H1 (cell line): ENCODE measurements around the gene IL24. TPM values are rescaled to one million over a fixed set of nuclear protein-coding genes. Genes with fewer than 3 reads are reported as not detected.

ENCODE experiments used
- CTCF ChIA-PET: fragments of 300-600 bp; sonication (Branson Sonifier 250); formaldehyde crosslinking; loops from one replicate; lab custom pipeline; 2021; ENCODE audit not compliant: partially characterized antibody; lab: Charles Lee
- POLR2A ChIA-PET: fragments of 300-600 bp; sonication (Branson Sonifier 250); formaldehyde crosslinking; loops from one replicate; lab custom pipeline; 2021; ENCODE audit warnings: inconsistent platforms; ENCODE audit not compliant: partially characterized antibody; lab: Charles Lee
- DNase-seq, 2 experiments: peaks; one replicate each; pipeline versions ENCODE4 v3.0.0 to v3.0.0-alpha.2; 2010 to 2022; ENCODE audit warnings: low spot score in 2 of 2, low read depth in 1 of 2, mixed read lengths in 1 of 2
- FAIRE-seq: peaks from 2 replicates; lab custom pipeline; 2011; peaks lifted over from hg19 to GRCh38; lab: Jason Lieb, UNC
- H2AFZ ChIP-seq: 2 replicates; pipeline ENCODE4 v1.8.1; 2012; ENCODE audit warnings: low read length, inconsistent platforms
- H2AK5ac ChIP-seq: 2 replicates; pipeline ENCODE4 v1.6.1; 2013; ENCODE audit warnings: low read depth, low read length
- H2BK120ac ChIP-seq: replicated peaks from 2 replicates; pipeline ENCODE3; 2013; ENCODE audit warnings: low read depth, low read length, inconsistent platforms
- H2BK12ac ChIP-seq: 2 replicates; pipeline ENCODE4 v1.6.1; 2013; ENCODE audit warnings: low read depth, low read length
- H2BK15ac ChIP-seq: 2 replicates; pipeline ENCODE4 v1.6.1; 2013; ENCODE audit warnings: low read length
- H2BK20ac ChIP-seq: 2 replicates; pipeline ENCODE4 v1.6.1; 2013; ENCODE audit warnings: low read length
- H2BK5ac ChIP-seq: 2 replicates; pipeline ENCODE4 v1.6.1; 2013; ENCODE audit warnings: low read depth, low read length
- H3K14ac ChIP-seq: 2 replicates; pipeline ENCODE4 v1.6.1; 2013; ENCODE audit warnings: inconsistent platforms; ENCODE audit not compliant: insufficient read length
- H3K18ac ChIP-seq: 2 replicates; pipeline ENCODE4 v1.6.1; 2013; ENCODE audit warnings: low read length; ENCODE audit errors: extremely low read depth
- H3K23ac ChIP-seq: 2 replicates; pipeline ENCODE4 v1.6.1; 2013; ENCODE audit warnings: inconsistent platforms; ENCODE audit not compliant: insufficient read length
- H3K23me2 ChIP-seq: 2 replicates; pipeline ENCODE4 v1.6.1; 2013; ENCODE audit warnings: low read depth, low read length
- H3K27ac ChIP-seq: 2 replicates; pipeline ENCODE4 v1.6.1; 2011; ENCODE audit warnings: low read depth, low read length, inconsistent platforms
- H3K27me3 ChIP-seq, 4 experiments: replicated peaks in 1 of 4; 1 replicate in 1 of 4; 2 replicates in 3 of 4; pipeline versions ENCODE4 v1.6.1 to v1.8.1; 2011 to 2013; ENCODE audit warnings: low read length in 3 of 4, mild to moderate bottlenecking in 3 of 4, inconsistent platforms in 2 of 4, mixed read lengths in 2 of 4, moderate library complexity in 1 of 4; ENCODE audit not compliant: control insufficient read depth in 3 of 4, insufficient read depth in 3 of 4; ENCODE audit errors: extremely low read depth in 1 of 4
- H3K36me3 ChIP-seq, 4 experiments: 2 replicates each; pipeline versions ENCODE4 v1.6.1 to v1.8.1; 2011 to 2013; ENCODE audit warnings: mild to moderate bottlenecking in 4 of 4, low read length in 3 of 4, moderate library complexity in 2 of 4, control low read depth in 1 of 4, inconsistent platforms in 1 of 4; ENCODE audit not compliant: insufficient read depth in 4 of 4, control insufficient read depth in 2 of 4
- H3K4ac ChIP-seq: replicated peaks from 2 replicates; pipeline ENCODE3; 2013; ENCODE audit warnings: low read length, low read depth, mixed read lengths, inconsistent platforms; ENCODE audit not compliant: insufficient read length
- H3K4me1 ChIP-seq, 4 experiments: replicated peaks in 1 of 4; 1 replicate in 1 of 4; 2 replicates in 3 of 4; pipeline versions ENCODE4 v1.6.1 to v1.8.1; 2011 to 2013; ENCODE audit warnings: low read length in 3 of 4, inconsistent platforms in 2 of 4, mixed read lengths in 1 of 4; ENCODE audit not compliant: insufficient read depth in 4 of 4, control insufficient read depth in 3 of 4
- H3K4me2 ChIP-seq, 2 experiments: 2 replicates each; pipeline versions ENCODE4 v1.6.1 to v1.8.1; 2011 to 2013; ENCODE audit warnings: low read depth in 2 of 2, low read length in 2 of 2, control low read depth in 1 of 2, inconsistent platforms in 1 of 2, mild to moderate bottlenecking in 1 of 2; ENCODE audit not compliant: insufficient read depth in 1 of 2
- H3K4me3 ChIP-seq, 4 experiments: fragments of 200-600, 300-600 bp in 1 of 4; sonication (generic), shearing (Covaris generic), sonication (Bioruptor Twin) in 1 of 4; 2 replicates each; pipeline versions ENCODE4 v1.5.1 to v1.8.1; 2011 to 2016; ENCODE audit warnings: low read length in 4 of 4, low read depth in 3 of 4, control low read depth in 2 of 4, inconsistent platforms in 2 of 4, mild to moderate bottlenecking in 2 of 4, mixed read lengths in 1 of 4, moderate library complexity in 1 of 4; ENCODE audit not compliant: insufficient read depth in 2 of 4; ENCODE audit errors: extremely low read depth in 1 of 4
- H3K56ac ChIP-seq: replicated peaks from 2 replicates; pipeline ENCODE3; 2013; ENCODE audit warnings: low read depth, mild to moderate bottlenecking, mixed read lengths, low read length, inconsistent platforms; ENCODE audit not compliant: insufficient read length
- H3K79me1 ChIP-seq: 2 replicates; pipeline ENCODE4 v1.6.1; 2013; ENCODE audit warnings: low read depth, low read length, control low read depth
- H3K79me2 ChIP-seq, 2 experiments: 2 replicates each; pipeline versions ENCODE4 v1.6.1 to v1.8.1; 2012 to 2013; ENCODE audit warnings: low read length in 2 of 2, mild to moderate bottlenecking in 2 of 2, inconsistent platforms in 1 of 2; ENCODE audit not compliant: insufficient read depth in 2 of 2, control insufficient read depth in 1 of 2
- H3K9ac ChIP-seq, 4 experiments: replicated peaks in 1 of 4; 1 replicate in 1 of 4; 2 replicates in 3 of 4; pipeline versions ENCODE4 v1.6.1 to v1.8.1; 2011 to 2013; ENCODE audit warnings: low read depth in 3 of 4, low read length in 3 of 4, control low read depth in 2 of 4, mild to moderate bottlenecking in 2 of 4, moderate library complexity in 2 of 4, inconsistent platforms in 1 of 4; ENCODE audit errors: extremely low read depth in 1 of 4
- H3K9me3 ChIP-seq, 2 experiments: 2 replicates each; pipeline versions ENCODE4 v1.6.1 to v1.8.1; 2012 to 2013; ENCODE audit warnings: mild to moderate bottlenecking in 2 of 2, moderate library complexity in 2 of 2, control low read depth in 1 of 2, inconsistent platforms in 1 of 2, low read depth in 1 of 2, low read length in 1 of 2, mixed read lengths in 1 of 2; ENCODE audit not compliant: insufficient read depth in 2 of 2
- H4K20me1 ChIP-seq, 2 experiments: replicated peaks in 1 of 2; 2 replicates each; pipeline versions ENCODE3 to v1.8.1; 2011 to 2013; ENCODE audit warnings: inconsistent platforms in 2 of 2, low read length in 2 of 2, mild to moderate bottlenecking in 1 of 2; ENCODE audit not compliant: insufficient read depth in 2 of 2, control insufficient read depth in 1 of 2
- H4K5ac ChIP-seq: 2 replicates; pipeline ENCODE4 v1.6.1; 2013; ENCODE audit warnings: low read length, low read depth, mixed read lengths, inconsistent platforms; ENCODE audit not compliant: insufficient read length
- H4K8ac ChIP-seq: 2 replicates; pipeline ENCODE4 v1.8.0; 2013; ENCODE audit warnings: mild to moderate bottlenecking, moderate library complexity, low read length, inconsistent platforms; ENCODE audit not compliant: insufficient read depth; ENCODE audit errors: extremely low read depth
- H4K91ac ChIP-seq: replicated peaks from 2 replicates; pipeline ENCODE3; 2013; ENCODE audit warnings: low read length, mixed read lengths, inconsistent platforms; ENCODE audit not compliant: insufficient read length
- BACH1 ChIP-seq: IDR thresholded peaks from 2 replicates; pipeline ENCODE4 v1.6.1; 2012; ENCODE audit warnings: low read length, improper control_type of control experiment
- JUND ChIP-seq: IDR thresholded peaks from 2 replicates; pipeline ENCODE4 v1.6.1; 2011; ENCODE audit warnings: mild to moderate bottlenecking, improper control_type of control experiment, low read length
- NANOG ChIP-seq: IDR thresholded peaks from 2 replicates; pipeline ENCODE4 v1.6.1; 2011; ENCODE audit warnings: low read length, low read depth, mild to moderate bottlenecking, inconsistent platforms; ENCODE audit not compliant: insufficient read depth, poor library complexity, severe bottlenecking
- NRF1 ChIP-seq: IDR thresholded peaks from 2 replicates; pipeline ENCODE4 v1.6.1; 2011; ENCODE audit warnings: mild to moderate bottlenecking, low read depth, low read length, improper control_type of control experiment
- RNF2 ChIP-seq: fragments of 200-900, 300-1000 bp; sonication (generic); IDR thresholded peaks from 2 replicates; pipeline ENCODE4 v1.7.1; 2016; ENCODE audit warnings: borderline replicate concordance, low read depth, mild to moderate bottlenecking, antibody characterized with exemption, low read length; ENCODE audit not compliant: poor library complexity, severe bottlenecking; ENCODE audit errors: missing control alignments
- SUZ12 ChIP-seq: fragments of 200-600 bp; sonication (generic); IDR thresholded peaks from 2 replicates; pipeline ENCODE4 v1.6.1; 2012; ENCODE audit warnings: mild to moderate bottlenecking, inconsistent platforms, low read length, moderate library complexity, mixed read lengths
- TAF7 ChIP-seq: optimal IDR thresholded peaks from 2 replicates; pipeline ENCODE3; 2011; ENCODE audit warnings: low read depth, mild to moderate bottlenecking, inconsistent platforms, low read length, moderate library complexity, borderline replicate concordance
- TBP ChIP-seq: IDR thresholded peaks from 2 replicates; pipeline ENCODE4 v1.6.1; 2011; ENCODE audit warnings: low read depth, low read length, improper control_type of control experiment
- YY1 ChIP-seq: IDR thresholded peaks from 2 replicates; pipeline ENCODE4 v1.6.1; 2011; ENCODE audit warnings: low read depth, mild to moderate bottlenecking, low read length
- WGBS, 2 experiments: shearing (Covaris generic) in 1 of 2; methylation state at CpG; one replicate each; pipeline versions ENCODE4 v1.1.6 to v1.1.7; 2013 to 2015; ENCODE audit warnings: low lambda C conversion rate in 2 of 2, mixed read lengths in 2 of 2, inconsistent platforms in 1 of 2, low coverage in 1 of 2, missing lambda C conversion rate in 1 of 2; ENCODE audit not compliant: insufficient replicate concordance in 2 of 2, insufficient coverage in 1 of 2, insufficient read length in 1 of 2; ENCODE audit errors: extremely low coverage in 1 of 2, missing lambda C conversion rate in 1 of 2; 5-methylcytosine and 5-hydroxymethylcytosine counted together
- polyA plus RNA-seq, 7 experiments: library from polyadenylated mRNA; depleted of rRNA in 3 of 7; stranded (reverse) in 5 of 7; unstranded in 2 of 7; fragments of >200 nt in 5 of 7; fragments of 200-250 nt in 2 of 7; gene quantifications; 1 replicate in 5 of 7; 2 replicates in 1 of 7; 4 replicates in 1 of 7; pipeline versions ENCODE4 v1.2.1 to v1.2.3, GENCODE V29; 2011 to 2013; ENCODE audit warnings: missing spikeins in 2 of 7, mixed read lengths in 2 of 7
- total RNA-seq: library from RNA; stranded (reverse); fragmentation: NEBNext Ultra II Directional; extraction: Animal tissue kit (Norgen Biotek cat#: 25700); gene quantifications from 2 replicates; pipeline ENCODE4 v1.2.1, GENCODE V29; 2021
- TF ChIP-seq, protein P1 (sequence below): IDR thresholded peaks from 2 replicates; pipeline ENCODE4 v1.6.1; 2011; ENCODE audit warnings: low read depth, mild to moderate bottlenecking, low read length; ENCODE audit not compliant: insufficient read depth

IL24 gene
- total and polyA plus RNA-seq, 2 of the 8 experiments (the other 6 are each of a cell fraction or from before 2014, with no cell fraction given), result not detected

DNA sequence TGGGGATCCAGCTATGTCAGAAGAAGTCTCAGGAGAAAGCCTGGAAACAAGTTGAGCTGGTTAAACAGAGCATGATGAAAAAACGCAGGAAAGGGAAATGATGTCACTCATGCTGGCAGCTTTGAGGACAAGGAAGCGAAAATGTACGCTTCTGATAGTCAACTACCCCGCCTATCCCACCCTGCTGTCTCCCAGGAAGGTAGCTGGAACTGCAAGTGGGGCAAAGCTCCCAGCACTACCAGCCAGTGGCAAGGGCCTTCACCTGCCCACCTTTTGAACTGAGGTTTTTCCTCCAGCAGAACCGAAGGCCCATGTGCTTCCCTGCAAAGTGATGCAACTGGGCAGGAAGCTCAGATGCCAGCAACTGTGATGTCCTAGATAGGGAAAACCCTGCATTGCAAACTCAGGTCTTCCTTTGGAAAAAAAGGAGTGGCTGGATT lies 38.1 kb upstream of the IL24 start:
- Histone ChIP-seq H3K27me3 (no peaks in the 10 kb centered on the region), H2BK20ac (no peak overlapping the region), H3K18ac (no peak overlapping the region), H3K79me2 (no peaks in the 10 kb centered on the region), H3K56ac (no peak overlapping the region), H4K5ac (no peak overlapping the region), H2AK5ac (no peak overlapping the region), H3K23ac (no peak overlapping the region), H2BK15ac (no peak overlapping the region), H3K14ac (no peak overlapping the region), H2BK5ac (no peak overlapping the region), H3K79me1 (no peaks in the 10 kb centered on the region), H3K27ac (no peak overlapping the region), H3K4ac (no peak overlapping the region), H3K4me1 (no peaks in the 10 kb centered on the region), H3K9ac (0 out of 7 replicates have a peak overlapping the region, but pooled peaks of 1 of the 4 experiments have one; percentile 10), H3K36me3 (no peaks in the 10 kb centered on the region), H2AFZ (peak overlapping the region; percentile 73; the same call in 1 of the 2 replicates), H4K20me1 (no peaks in the 10 kb centered on the region), H4K8ac (no peak overlapping the region; the same call in 1 of the 2 replicates), H3K4me3 (no peak overlapping the region), H3K23me2 (no peaks in the 10 kb centered on the region), H3K9me3 (no peaks in the 10 kb centered on the region), H3K4me2 (no peak overlapping the region), H2BK120ac (no peak overlapping the region), H4K91ac (no peak overlapping the region), H2BK12ac (no peak overlapping the region)
- ChIA-PET CTCF (interaction anchor here (0.6 to 7.7 kb wide), 14 partner anchors 9 to 153 kb away, joined by 3 to 60 read pairs (median 4); no protein-coding TSS in a partner anchor), POLR2A (no interaction called here)
- WGBS, 2 experiments, result 88% methylated on average over 4 of the region's 5 CpGs; no CpG with 5 or more reads in 1 of the 2 experiments
- TF ChIP-seq RNF2, result no peak
- TF ChIP-seq, protein P1, sequence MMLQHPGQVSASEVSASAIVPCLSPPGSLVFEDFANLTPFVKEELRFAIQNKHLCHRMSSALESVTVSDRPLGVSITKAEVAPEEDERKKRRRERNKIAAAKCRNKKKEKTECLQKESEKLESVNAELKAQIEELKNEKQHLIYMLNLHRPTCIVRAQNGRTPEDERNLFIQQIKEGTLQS, result no peak
- TF ChIP-seq JUND, result no peak
- no peak for TF ChIP-seq TAF7
- TF ChIP-seq NRF1, result no peak
- no peak for TF ChIP-seq BACH1
- no peak for TF ChIP-seq SUZ12
- no peak for TF ChIP-seq NANOG
- no peak for TF ChIP-seq TBP
- no peak for TF ChIP-seq YY1
- FAIRE-seq, result no peak
- no peak for DNase-seq
